ENCODE measurements around the gene DIS3L2.
A peak's percentile ranks its signal among the peaks of the same experiment; 100 is the strongest.

The DIS3L2 gene, protein sequence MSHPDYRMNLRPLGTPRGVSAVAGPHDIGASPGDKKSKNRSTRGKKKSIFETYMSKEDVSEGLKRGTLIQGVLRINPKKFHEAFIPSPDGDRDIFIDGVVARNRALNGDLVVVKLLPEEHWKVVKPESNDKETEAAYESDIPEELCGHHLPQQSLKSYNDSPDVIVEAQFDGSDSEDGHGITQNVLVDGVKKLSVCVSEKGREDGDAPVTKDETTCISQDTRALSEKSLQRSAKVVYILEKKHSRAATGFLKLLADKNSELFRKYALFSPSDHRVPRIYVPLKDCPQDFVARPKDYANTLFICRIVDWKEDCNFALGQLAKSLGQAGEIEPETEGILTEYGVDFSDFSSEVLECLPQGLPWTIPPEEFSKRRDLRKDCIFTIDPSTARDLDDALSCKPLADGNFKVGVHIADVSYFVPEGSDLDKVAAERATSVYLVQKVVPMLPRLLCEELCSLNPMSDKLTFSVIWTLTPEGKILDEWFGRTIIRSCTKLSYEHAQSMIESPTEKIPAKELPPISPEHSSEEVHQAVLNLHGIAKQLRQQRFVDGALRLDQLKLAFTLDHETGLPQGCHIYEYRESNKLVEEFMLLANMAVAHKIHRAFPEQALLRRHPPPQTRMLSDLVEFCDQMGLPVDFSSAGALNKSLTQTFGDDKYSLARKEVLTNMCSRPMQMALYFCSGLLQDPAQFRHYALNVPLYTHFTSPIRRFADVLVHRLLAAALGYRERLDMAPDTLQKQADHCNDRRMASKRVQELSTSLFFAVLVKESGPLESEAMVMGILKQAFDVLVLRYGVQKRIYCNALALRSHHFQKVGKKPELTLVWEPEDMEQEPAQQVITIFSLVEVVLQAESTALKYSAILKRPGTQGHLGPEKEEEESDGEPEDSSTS

GRCh38 chr2:231961349-231962166 is at the start of gene DIS3L2:
TSS of gene DIS3L2 (plus strand) at chr2:231961713. CDS start at chr2:232014928, 53,215 bp downstream.
- DNase-seq, result peak; percentile 79

DNA sequence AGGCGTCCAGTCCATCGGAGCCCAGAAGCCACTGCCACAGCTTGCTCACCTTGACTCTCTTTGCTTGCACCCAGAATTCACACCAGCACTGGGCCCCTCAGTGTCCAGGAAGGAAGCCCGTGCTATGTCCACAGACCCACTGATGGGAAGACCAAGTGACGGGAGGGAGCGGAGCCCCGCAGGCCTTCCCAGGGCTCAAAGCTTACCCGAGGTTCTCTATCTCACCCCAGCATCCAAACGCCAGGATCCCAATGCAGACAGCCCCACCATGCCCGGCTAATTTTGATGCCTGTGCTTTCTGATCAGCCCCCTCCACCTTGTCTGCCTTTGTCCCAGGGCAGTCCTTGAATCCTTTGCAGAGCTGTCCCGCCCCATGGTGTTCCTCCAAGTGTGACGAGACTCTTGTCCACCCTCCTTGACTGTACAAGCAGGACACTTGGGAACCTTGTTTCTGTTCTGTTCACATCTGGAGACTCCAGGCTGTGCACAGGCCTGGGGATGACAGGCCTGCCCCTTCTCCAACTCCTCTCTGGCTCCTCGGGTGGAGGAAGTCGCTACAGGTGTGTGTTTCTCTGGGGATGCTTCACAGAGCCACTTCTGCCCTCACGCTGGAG is 47.3 kb upstream of the DIS3L2 start:
- no peak for DNase-seq

DNA sequence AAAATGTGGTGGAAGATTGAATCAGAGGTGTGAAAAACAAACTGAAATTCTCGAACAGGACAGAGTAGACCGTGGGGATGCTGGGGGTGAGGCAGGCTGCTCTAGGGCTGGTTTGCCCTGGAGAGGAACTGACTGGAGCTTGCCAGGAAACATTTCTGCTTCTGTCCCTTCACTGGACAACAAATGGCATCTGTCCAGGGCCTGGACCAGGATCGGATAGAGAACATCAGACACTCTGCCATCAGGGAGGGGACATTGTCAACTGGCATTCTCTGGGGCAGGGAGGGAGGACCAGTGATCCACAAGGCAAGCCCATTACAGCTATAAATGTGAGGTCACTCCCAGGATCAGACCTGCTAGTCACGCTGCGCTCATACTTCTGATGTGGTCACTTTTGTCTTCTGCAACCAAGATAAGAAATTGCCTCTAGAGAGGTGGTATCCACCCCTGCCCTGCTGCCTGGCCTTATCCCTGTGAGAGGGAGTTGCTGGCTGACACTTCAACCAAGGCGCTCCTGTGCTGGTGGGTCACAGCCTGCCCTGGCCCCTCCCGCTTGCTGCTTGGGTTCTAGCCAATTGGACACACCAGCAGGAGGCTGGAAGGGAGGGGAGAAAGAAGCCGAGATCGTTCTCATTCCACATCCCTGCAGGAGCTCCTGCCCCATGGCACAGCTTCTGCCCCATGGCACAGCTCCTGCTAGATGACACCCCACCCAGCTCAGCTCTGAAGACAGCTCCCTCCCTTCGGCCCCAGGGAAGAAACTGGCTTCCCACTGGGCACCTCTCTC is 44.0 kb upstream of the DIS3L2 start:
- no peak for DNase-seq

DNA sequence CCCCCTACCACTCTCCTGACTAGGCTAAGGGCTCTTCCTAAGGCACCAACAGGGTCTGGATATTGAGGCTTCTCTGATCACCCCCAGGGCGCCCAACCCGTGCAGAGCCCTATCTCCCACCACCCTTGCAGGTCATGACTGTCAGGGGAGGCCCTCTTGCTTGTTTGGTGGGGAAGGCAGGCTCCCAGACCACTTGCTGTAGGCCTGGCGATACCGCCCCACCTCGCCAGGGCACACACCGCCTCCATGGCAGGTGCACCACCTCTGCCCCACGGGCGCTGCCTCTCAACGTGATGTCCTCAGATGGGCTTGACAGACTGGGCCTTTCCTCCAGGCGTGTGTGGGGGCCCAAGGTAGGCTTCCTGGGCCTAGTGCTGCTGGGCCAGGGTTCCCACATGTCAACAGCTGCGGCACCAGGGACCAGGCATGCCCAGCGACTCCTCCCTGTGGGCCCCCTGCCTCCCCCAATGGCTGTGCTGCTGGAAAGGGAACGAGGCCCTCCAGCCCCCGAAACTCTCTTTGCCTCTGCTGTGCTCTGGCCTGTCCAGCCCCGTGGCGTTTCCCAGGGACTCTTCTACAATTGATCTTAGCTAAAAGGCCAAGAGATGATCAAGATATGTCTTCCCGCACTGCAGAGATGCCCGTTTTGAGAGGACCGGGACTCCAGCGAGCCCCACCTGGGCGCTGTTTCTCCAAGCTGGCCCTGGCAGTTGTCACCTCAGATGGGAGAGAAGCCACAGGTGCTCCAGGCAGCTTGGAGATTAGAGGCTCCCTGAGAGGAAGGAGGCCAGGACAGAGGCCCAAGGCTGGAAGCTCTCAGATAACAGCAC is 42.8 kb upstream of the DIS3L2 start:
- DNase-seq, result no peak

DNA sequence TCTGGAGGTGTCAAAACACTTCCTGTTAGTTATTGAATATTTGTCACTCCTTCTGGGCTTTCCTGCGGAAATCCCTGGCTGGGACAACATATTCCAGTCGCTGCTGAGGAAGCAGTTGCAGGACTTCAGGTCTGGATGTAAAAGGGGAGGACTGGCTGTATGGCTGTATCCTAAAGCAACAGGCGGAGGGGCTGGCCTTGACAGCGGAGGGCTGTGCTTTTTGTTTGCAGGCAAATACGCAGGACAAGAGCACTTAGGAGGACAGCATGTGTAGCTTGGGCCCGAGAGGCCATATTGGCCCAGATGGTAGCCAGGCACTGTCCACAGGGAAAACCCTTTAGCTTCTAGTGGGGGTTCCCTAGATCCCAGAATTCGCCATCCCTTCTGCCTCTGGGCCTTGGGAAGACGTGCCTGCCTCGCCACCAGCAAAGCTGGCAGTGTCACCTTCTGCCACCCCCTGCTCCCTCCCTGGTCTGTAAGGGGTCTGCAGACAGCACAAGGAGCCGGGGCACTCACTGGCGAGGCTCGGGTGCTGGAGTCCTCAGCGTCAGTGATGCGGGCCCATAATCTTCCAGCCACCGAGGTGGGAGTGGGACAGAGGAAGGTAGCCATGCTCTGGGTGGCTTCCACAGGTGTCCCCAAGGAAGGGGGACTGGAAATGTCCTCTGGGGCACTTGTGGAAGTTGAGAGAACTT is 42.0 kb upstream of the DIS3L2 start:
- DNase-seq, result no peak

DNA sequence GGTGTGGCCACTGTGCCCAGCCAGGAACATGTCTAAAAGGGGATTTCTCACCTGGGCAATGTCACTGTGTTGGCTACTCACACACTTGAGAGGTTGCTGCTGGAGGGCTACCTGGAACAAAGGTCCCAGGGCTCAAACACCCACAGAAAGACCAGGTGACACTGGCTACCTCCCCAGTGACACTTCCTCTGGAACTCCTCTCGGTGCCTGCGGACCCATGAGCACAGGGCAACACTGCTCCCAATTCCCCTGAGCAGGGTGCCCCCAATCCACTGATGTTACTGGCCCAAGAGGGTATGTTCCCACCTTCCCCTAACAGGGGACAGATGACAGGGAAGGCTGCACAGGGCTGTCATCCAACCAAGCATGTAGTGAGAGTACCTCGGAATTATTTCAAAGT is 41.1 kb upstream of the DIS3L2 start:
- DNase-seq, result no peak

DNA sequence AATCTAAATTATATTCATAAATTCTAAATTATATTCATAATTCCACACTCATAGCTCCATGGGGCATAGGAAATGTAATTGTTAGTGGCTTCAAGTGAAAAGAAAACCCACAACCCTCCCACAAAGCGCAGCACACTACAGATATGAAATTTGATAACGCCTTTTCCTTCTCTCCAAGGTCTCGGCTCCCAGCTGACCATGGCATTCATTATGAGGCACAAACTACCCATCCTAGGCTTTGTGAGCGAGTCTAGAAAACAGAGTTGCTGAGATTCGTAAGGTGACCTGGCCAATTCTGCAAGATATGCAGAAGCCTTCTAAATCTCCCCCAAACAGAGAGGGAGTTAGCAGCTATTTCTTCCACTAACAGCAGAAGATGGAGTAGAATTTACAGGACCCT is 40.7 kb upstream of the DIS3L2 start:
- no peak for DNase-seq

DNA sequence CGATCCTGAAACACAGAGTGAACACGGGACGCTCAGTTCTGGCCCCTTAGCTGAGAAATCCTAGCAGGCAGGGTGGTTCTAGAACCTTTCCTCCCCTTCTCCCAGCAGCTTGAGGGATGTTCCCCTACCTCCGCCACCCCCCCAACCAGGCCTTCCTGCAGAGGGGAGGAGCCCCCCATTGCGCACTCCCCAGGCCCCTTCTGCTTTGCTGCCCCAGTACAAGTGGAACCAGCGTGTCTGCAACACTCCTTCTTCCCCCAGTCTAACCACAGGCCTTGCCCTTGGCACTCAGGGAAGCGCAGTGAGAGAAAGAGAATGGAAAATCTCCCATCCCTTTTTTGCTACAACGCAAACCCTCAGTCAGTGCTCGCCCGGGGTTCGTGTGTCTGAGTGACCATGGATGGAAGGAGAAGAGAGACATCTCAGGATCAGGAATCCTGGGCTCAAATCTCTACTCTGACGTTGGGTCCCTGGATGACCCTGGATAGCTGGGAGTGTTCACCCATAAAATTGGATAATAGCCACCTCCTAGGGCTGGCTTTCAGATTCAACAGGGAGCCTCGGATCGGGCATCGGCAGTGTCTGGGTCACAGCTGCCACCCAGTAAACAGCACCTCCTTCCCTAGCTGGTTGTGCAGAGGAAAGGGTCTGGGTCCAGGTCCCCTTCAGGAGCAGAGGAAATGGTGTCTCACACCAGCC is 39.1 kb upstream of the DIS3L2 start:
- no peak for DNase-seq

DNA sequence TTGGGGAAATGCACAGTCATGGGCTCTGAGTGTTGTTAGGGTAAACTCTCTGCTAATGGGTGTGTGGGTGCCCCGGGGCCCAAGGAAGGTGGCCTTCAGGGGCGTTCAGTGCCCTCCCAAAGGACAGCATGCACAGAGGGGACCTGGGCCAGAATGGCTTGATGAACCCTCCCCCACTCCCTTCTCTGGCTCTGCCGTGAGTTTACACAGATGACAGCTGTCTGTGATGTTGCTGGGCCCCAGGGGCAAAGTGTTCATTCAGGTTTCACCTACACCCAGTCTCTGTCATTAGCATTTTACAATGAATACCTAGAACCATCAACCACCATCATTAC is 38.5 kb upstream of the DIS3L2 start:
- no peak for DNase-seq

GRCh38 chr2:231923951-231924888 is 37.3 kb upstream of the DIS3L2 start:
- DNase-seq, result no peak

- DNase-seq, result no peak
Observed at GRCh38 chr2:231924889-231925275, 36.6 kb upstream of the DIS3L2 start.

- DNase-seq, result peak; percentile 71
Observed at GRCh38 chr2:231925303-231926179, 36.0 kb upstream of the DIS3L2 start.

DNA sequence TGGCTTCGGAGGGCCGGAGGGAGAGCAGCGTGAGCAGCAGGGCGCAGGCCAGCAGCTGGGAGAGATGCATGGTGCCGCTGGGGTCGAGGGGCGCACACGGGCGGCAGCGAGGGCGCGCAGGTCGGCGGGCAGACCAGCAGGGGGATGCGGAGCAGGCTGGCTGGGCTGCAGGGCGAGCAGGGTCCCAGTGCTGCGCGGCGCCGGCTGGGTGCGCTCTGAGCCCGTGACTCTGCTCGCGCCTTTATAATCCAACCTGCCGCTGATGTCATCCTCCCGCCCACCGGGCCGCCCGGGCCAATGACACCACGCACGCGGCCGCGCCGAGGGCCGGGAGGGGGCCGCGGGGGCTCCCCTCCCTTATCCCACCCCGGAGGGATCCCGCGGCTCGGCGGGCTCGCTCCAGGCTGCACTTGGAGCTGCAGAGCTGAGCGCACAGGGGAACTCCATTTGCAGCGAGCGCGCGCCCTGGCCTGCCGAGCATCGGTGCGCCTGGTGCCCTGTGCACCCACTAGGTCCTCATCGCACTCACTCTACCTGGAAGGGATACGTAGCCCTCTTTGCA is 35.3 kb upstream of the DIS3L2 start, which contains the start of gene NPPC:
NPPC (minus strand) TSS at position 217 of the 562 bp plus-strand sequence; CDS start at position 70, 147 bp downstream.
- DNase-seq, result peak; percentile 70

DNA sequence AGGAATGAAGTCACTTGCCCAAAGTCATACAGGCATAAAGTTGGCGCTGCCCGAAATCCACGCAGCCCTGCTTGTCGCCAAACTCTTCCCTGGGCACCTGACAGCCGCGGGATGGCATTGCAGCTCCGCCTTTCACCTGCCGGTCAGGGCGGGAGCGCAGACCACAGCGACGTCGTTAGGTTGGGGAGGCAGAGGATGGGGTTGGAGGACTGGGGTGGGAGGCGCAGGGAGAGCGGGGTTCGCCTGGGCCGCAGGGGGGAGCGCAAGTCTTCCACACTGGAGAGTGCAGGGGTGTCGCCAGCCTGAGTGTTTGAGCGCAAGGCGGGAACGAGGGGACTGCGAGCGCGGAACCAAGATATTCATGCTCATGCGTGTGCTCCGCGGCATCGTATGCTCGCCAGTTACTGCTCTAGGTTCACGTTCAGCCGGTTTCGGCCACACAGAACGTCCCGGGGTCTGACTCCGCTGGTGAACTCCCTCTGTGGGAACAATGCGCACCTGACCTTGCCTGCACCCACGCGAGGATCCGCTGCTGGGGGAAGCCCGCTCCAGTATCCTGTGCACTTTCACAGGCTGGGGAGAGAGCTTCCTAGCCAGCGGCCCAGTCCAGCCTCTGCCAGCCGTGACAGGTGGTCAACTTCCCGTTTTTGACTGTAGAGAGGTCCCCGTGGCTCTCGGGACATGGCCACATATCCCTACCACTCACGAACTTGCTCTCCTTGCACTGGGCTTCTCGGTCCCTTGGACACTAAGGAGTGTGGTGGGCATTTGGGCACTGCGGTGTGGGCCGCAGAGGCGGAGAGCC is 34.5 kb upstream of the DIS3L2 start:
- DNase-seq, result peak; percentile 9

DNA sequence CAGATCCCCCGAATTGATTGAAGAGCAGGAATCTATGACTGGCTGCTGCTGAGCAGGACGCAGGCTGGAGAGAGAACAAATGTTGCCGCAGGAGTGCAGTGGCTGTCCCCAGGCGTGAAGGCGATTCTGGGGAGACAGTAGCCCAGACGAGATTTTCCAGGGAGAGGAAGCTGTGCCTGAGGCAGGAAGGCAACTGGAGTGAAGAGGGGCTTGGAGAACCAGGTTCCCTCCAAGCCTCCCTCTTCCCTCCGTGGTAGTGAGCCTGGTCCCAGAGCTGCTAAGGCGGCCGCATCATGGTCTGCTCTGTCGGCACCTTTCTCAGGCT is 34.0 kb upstream of the DIS3L2 start:
- DNase-seq, result no peak

- DNase-seq, result no peak
Observed at GRCh38 chr2:231928481-231928880, 33.0 kb upstream of the DIS3L2 start.

Measured in activated CD4-positive, alpha-beta T cell treated with anti-CD3 and anti-CD28 coated beads, Interleukin-2, amount 50 U/mL, for 16 hours (primary cell).